ENCODE results near the gene HSPBP1. TPM values are rescaled to one million over a fixed set of nuclear protein-coding genes. Genes with fewer than 3 reads are reported as not detected.

The HSPBP1 gene
- 51.3 and 58.7 TPM in 2 replicates for total RNA-seq

GRCh38 chr19:55279770-55280643 lies at the start of gene HSPBP1:
Gene HSPBP1, minus strand, starts transcription at chr19:55280110. Its CDS starts 502 bp downstream, at chr19:55279608.

GRCh38 chr19:55325172-55325571 lies 45.3 kb upstream of the HSPBP1 start, which contains the start of gene TMEM150B:
Gene TMEM150B, minus strand, starts transcription at chr19:55325341. Its CDS starts 4,305 bp downstream, at chr19:55321036.

GRCh38 chr19:55283548-55284377 lies 3.9 kb upstream of the HSPBP1 start, which contains the start of gene BRSK1:
Gene BRSK1, plus strand, starts transcription at chr19:55283997. Its CDS starts 446 bp downstream, at chr19:55284443.

GRCh38 chr19:55258828-55259539 lies 20.9 kb downstream of the HSPBP1 start, which contains the start of gene PPP6R1:
Gene PPP6R1, minus strand, starts transcription at chr19:55259017. Its CDS starts 11,914 bp downstream, at chr19:55247103.

GRCh38 chr19:55228403-55229031 lies 51.4 kb downstream of the HSPBP1 start, which contains the start of gene TMEM86B:
Gene TMEM86B, minus strand, starts transcription at chr19:55228763. Its CDS starts 22 bp downstream, at chr19:55228741.

Other genes starting within 250 kb of the HSPBP1 start
- not detected in 2 replicates for gene GP6, start 241.8 kb downstream of the HSPBP1 start, total RNA-seq
- gene RDH13, start 217.0 kb downstream of the HSPBP1 start, total RNA-seq: 6.4 and 8.4 TPM in 2 replicates
- 4.9 and 5.9 TPM in 2 replicates for gene EPS8L1, start 204.2 kb downstream of the HSPBP1 start, total RNA-seq
- 55.5 and 57.8 TPM in 2 replicates for gene PPP1R12C, start 162.5 kb downstream of the HSPBP1 start, total RNA-seq
- 0.34 and 0.89 TPM in 2 replicates for gene TNNT1, start 130.9 kb downstream of the HSPBP1 start, total RNA-seq
- not detected in 2 replicates for gene TNNI3, start 122.4 kb downstream of the HSPBP1 start, total RNA-seq
- gene DNAAF3, start 113.5 kb downstream of the HSPBP1 start, total RNA-seq: 0.15 and 0.34 TPM in 2 replicates
- not detected in 2 replicates for gene SYT5, start 99.8 kb downstream of the HSPBP1 start, total RNA-seq
- gene PTPRH, start 70.6 kb downstream of the HSPBP1 start, total RNA-seq: 0.74 and 1.0 TPM in 2 replicates
- 0.84 and 1.2 TPM in 2 replicates for gene TMEM86B, start 51.3 kb downstream of the HSPBP1 start, total RNA-seq
- gene PPP6R1, start 21.1 kb downstream of the HSPBP1 start, total RNA-seq: 30.8 and 31.7 TPM in 2 replicates
- gene BRSK1, start 3.9 kb upstream of the HSPBP1 start, total RNA-seq: 4.9 and 5.8 TPM in 2 replicates
- gene TMEM150B, start 45.2 kb upstream of the HSPBP1 start, total RNA-seq: not detected in 2 replicates
- 5.5 and 7.4 TPM in 2 replicates for gene KMT5C, start 59.8 kb upstream of the HSPBP1 start, total RNA-seq
- gene COX6B2, start 74.6 kb upstream of the HSPBP1 start, total RNA-seq: 0.30 TPM in 1 of 2 replicates, not detected in the other
- gene GARIN5B, start 83.2 kb upstream of the HSPBP1 start, total RNA-seq: not detected in 2 replicates
- gene IL11, start 90.4 kb upstream of the HSPBP1 start, total RNA-seq: 2.4 and 10.4 TPM in 2 replicates
- gene TMEM190, start 96.7 kb upstream of the HSPBP1 start, total RNA-seq: not detected in 2 replicates
- gene TMEM238, start 104.2 kb upstream of the HSPBP1 start, total RNA-seq: 0.17 and 1.8 TPM in 2 replicates
- gene RPL28, start 105.8 kb upstream of the HSPBP1 start, total RNA-seq: 462 and 817 TPM in 2 replicates
- gene UBE2S, start 127.7 kb upstream of the HSPBP1 start, total RNA-seq: 249 and 263 TPM in 2 replicates
- gene SHISA7, start 163.2 kb upstream of the HSPBP1 start, total RNA-seq: not detected in 2 replicates
- gene ISOC2, start 181.5 kb upstream of the HSPBP1 start, total RNA-seq: 74.8 and 86.4 TPM in 2 replicates
- not detected in 2 replicates for gene C19orf85, start 184.6 kb upstream of the HSPBP1 start, total RNA-seq
- gene ZNF628, start 196.5 kb upstream of the HSPBP1 start, total RNA-seq: 5.4 and 9.4 TPM in 2 replicates
- 25.1 and 29.8 TPM in 2 replicates for gene NAT14, start 205.1 kb upstream of the HSPBP1 start, total RNA-seq
- 0.89 and 1.7 TPM in 2 replicates for gene SSC5D, start 208.3 kb upstream of the HSPBP1 start, total RNA-seq